ENCODE measurements around the gene RRAS2. TPM values are rescaled to one million over a fixed set of nuclear protein-coding genes. Genes with fewer than 3 reads are reported as not detected.
"Not testable (repeated sequence)": the region's sequence is repeated elsewhere in the genome, so short reads cannot be mapped to it uniquely, and the experiment has no call there.

The RRAS2 gene
- total and polyA plus RNA-seq, 2 donors: 25.3 to 30.4 TPM

GRCh38 chr11:14362611-14363010, 3.6 kb upstream of the RRAS2 start:
- Histone ChIP-seq H3K9me3 (ENCODE audit: control insufficient read depth in 2 of 2, insufficient read depth in 1 of 2, low read length in 1 of 2) (no peaks in the 10 kb centered on the region), H3K27me3 (ENCODE audit: control insufficient read depth in 2 of 2, insufficient read depth in 1 of 2, low read length in 1 of 2) (peaks cover 0 to 2% of the 10 kb centered on the region in 2 donors), H3K4me1 (ENCODE audit: control insufficient read depth in 2 of 2, insufficient read depth in 2 of 2, low read length in 2 of 2) (peaks cover 3% of the 10 kb centered on the region in 2 donors), H3K27ac (ENCODE audit: low read depth in 1 of 2, low read length in 1 of 2) (no peak overlapping the region), H3K36me3 (ENCODE audit: control insufficient read depth in 2 of 2, insufficient read depth in 2 of 2, low read length in 1 of 2) (no peaks in the 10 kb centered on the region), H3K4me3 (ENCODE audit: low read length in 2 of 2) (no peak overlapping the region)
- no peak for DNase-seq (ENCODE audit: low read depth in 6 of 9, low spot score in 9 of 9)
- WGBS: 94% methylated on average over 3 of the region's 3 CpGs

GRCh38 chr11:14361951-14362350, 3.0 kb upstream of the RRAS2 start:
- Histone ChIP-seq H3K36me3 (ENCODE audit: control insufficient read depth in 2 of 2, insufficient read depth in 2 of 2, low read length in 1 of 2) (no peaks in the 10 kb centered on the region), H3K27me3 (ENCODE audit: control insufficient read depth in 2 of 2, insufficient read depth in 1 of 2, low read length in 1 of 2) (peaks cover 0 to 2% of the 10 kb centered on the region in 2 donors), H3K27ac (ENCODE audit: low read depth in 1 of 2, low read length in 1 of 2) (no peak overlapping the region), H3K4me1 (ENCODE audit: control insufficient read depth in 2 of 2, insufficient read depth in 2 of 2, low read length in 2 of 2) (peaks cover 3 to 4% of the 10 kb centered on the region in 2 donors), H3K9me3 (ENCODE audit: control insufficient read depth in 2 of 2, insufficient read depth in 1 of 2, low read length in 1 of 2) (no peaks in the 10 kb centered on the region), H3K4me3 (ENCODE audit: low read length in 2 of 2) (no peak overlapping the region)
- DNase-seq (ENCODE audit: low read depth in 6 of 9, low spot score in 9 of 9): no peak

GRCh38 chr11:14360976-14361375, 2.0 kb upstream of the RRAS2 start:
- Histone ChIP-seq H3K4me3 (ENCODE audit: low read length in 2 of 2) (no peak overlapping the region), H3K36me3 (ENCODE audit: control insufficient read depth in 2 of 2, insufficient read depth in 2 of 2, low read length in 1 of 2) (no peaks in the 10 kb centered on the region), H3K4me1 (ENCODE audit: control insufficient read depth in 2 of 2, insufficient read depth in 2 of 2, low read length in 2 of 2) (peaks cover 3 to 4% of the 10 kb centered on the region in 2 donors), H3K9me3 (ENCODE audit: control insufficient read depth in 2 of 2, insufficient read depth in 1 of 2, low read length in 1 of 2) (no peaks in the 10 kb centered on the region), H3K27me3 (ENCODE audit: control insufficient read depth in 2 of 2, insufficient read depth in 1 of 2, low read length in 1 of 2) (peaks cover 0 to 2% of the 10 kb centered on the region in 2 donors), H3K27ac (ENCODE audit: low read depth in 1 of 2, low read length in 1 of 2) (no peak overlapping the region)
- no peak for DNase-seq (ENCODE audit: low read depth in 6 of 9, low spot score in 9 of 9)
- 97% methylated on average over 17 of the region's 17 CpGs for WGBS

GRCh38 chr11:14359501-14360031, 583 bp upstream of the RRAS2 start:
- no peaks in the 10 kb centered on the region for H3K36me3 ChIP-seq (ENCODE audit: control insufficient read depth in 2 of 2, insufficient read depth in 2 of 2, low read length in 1 of 2)
- H3K4me3 ChIP-seq (ENCODE audit: low read length in 2 of 2): peak overlapping the region in 1 of 2 donors; percentile 98
- no peak for DNase-seq (ENCODE audit: low read depth in 6 of 9, low spot score in 9 of 9)
- no peak overlapping the region for H3K27ac ChIP-seq (ENCODE audit: low read depth in 1 of 2, low read length in 1 of 2)
- no peaks in the 10 kb centered on the region for H3K9me3 ChIP-seq (ENCODE audit: control insufficient read depth in 2 of 2, insufficient read depth in 1 of 2, low read length in 1 of 2)
- peaks cover 0 to 2% of the 10 kb centered on the region in 2 donors for H3K27me3 ChIP-seq (ENCODE audit: control insufficient read depth in 2 of 2, insufficient read depth in 1 of 2, low read length in 1 of 2)
- H3K4me1 ChIP-seq (ENCODE audit: control insufficient read depth in 2 of 2, insufficient read depth in 2 of 2, low read length in 2 of 2): peaks cover 3 to 4% of the 10 kb centered on the region in 2 donors
- 94% methylated on average over 5 of the region's 5 CpGs for WGBS

- WGBS: under 1% methylated on average over 73 of the region's 73 CpGs
- peaks cover 3 to 4% of the 10 kb centered on the region in 2 donors for H3K4me1 ChIP-seq (ENCODE audit: control insufficient read depth in 2 of 2, insufficient read depth in 2 of 2, low read length in 2 of 2)
- peak overlapping the region; percentile 60 to 77 for H3K27ac ChIP-seq (ENCODE audit: low read depth in 1 of 2, low read length in 1 of 2)
- no peaks in the 10 kb centered on the region for H3K36me3 ChIP-seq (ENCODE audit: control insufficient read depth in 2 of 2, insufficient read depth in 2 of 2, low read length in 1 of 2)
- peak in 5 of 9 donors; percentile 13 to 55 (median 28) for DNase-seq (ENCODE audit: low read depth in 6 of 9, low spot score in 9 of 9)
- H3K27me3 ChIP-seq (ENCODE audit: control insufficient read depth in 2 of 2, insufficient read depth in 1 of 2, low read length in 1 of 2): peaks cover 0 to 2% of the 10 kb centered on the region in 2 donors
- H3K9me3 ChIP-seq (ENCODE audit: control insufficient read depth in 2 of 2, insufficient read depth in 1 of 2, low read length in 1 of 2): no peaks in the 10 kb centered on the region
- peak overlapping the region; percentile 66 to 98 for H3K4me3 ChIP-seq (ENCODE audit: low read length in 2 of 2)
Measured at GRCh38 chr11:14357881-14358728, 878 bp downstream of the RRAS2 start.

- DNase-seq (ENCODE audit: low read depth in 6 of 9, low spot score in 9 of 9): no peak
- Histone ChIP-seq H3K4me3 (ENCODE audit: low read length in 2 of 2) (no peak overlapping the region), H3K27me3 (ENCODE audit: control insufficient read depth in 2 of 2, insufficient read depth in 1 of 2, low read length in 1 of 2) (peaks cover 0 to 2% of the 10 kb centered on the region in 2 donors), H3K4me1 (ENCODE audit: control insufficient read depth in 2 of 2, insufficient read depth in 2 of 2, low read length in 2 of 2) (peaks cover 3 to 4% of the 10 kb centered on the region in 2 donors), H3K36me3 (ENCODE audit: control insufficient read depth in 2 of 2, insufficient read depth in 2 of 2, low read length in 1 of 2) (no peaks in the 10 kb centered on the region), H3K27ac (ENCODE audit: low read depth in 1 of 2, low read length in 1 of 2) (no peak overlapping the region), H3K9me3 (ENCODE audit: control insufficient read depth in 2 of 2, insufficient read depth in 1 of 2, low read length in 1 of 2) (no peaks in the 10 kb centered on the region)
- 98% methylated on average over 2 of the region's 2 CpGs for WGBS
Measured at GRCh38 chr11:14356342-14356741, 2.6 kb downstream of the RRAS2 start.

GRCh38 chr11:14354604-14355003, 4.4 kb downstream of the RRAS2 start:
- not testable (repeated sequence) for H3K27ac ChIP-seq (ENCODE audit: low read depth in 1 of 2, low read length in 1 of 2); DNase-seq (ENCODE audit: low read depth in 6 of 9, low spot score in 9 of 9); H3K36me3 ChIP-seq (ENCODE audit: control insufficient read depth in 2 of 2, insufficient read depth in 2 of 2, low read length in 1 of 2); H3K4me3 ChIP-seq (ENCODE audit: low read length in 2 of 2); H3K27me3 ChIP-seq (ENCODE audit: control insufficient read depth in 2 of 2, insufficient read depth in 1 of 2, low read length in 1 of 2); H3K9me3 ChIP-seq (ENCODE audit: control insufficient read depth in 2 of 2, insufficient read depth in 1 of 2, low read length in 1 of 2)
- H3K4me1 ChIP-seq (ENCODE audit: control insufficient read depth in 2 of 2, insufficient read depth in 2 of 2, low read length in 2 of 2): peaks cover 6 to 11% of the 10 kb centered on the region in 2 donors
- 97% methylated on average over 7 of the region's 7 CpGs for WGBS

- Histone ChIP-seq H3K4me1 (ENCODE audit: control insufficient read depth in 2 of 2, insufficient read depth in 2 of 2, low read length in 2 of 2) (peaks cover 3 to 8% of the 10 kb centered on the region in 2 donors), H3K36me3 (ENCODE audit: control insufficient read depth in 2 of 2, insufficient read depth in 2 of 2, low read length in 1 of 2) (no peaks in the 10 kb centered on the region), H3K9me3 (ENCODE audit: control insufficient read depth in 2 of 2, insufficient read depth in 1 of 2, low read length in 1 of 2) (peaks cover 0 to 6% of the 10 kb centered on the region in 2 donors), H3K27me3 (ENCODE audit: control insufficient read depth in 2 of 2, insufficient read depth in 1 of 2, low read length in 1 of 2) (no peaks in the 10 kb centered on the region), H3K27ac (ENCODE audit: low read depth in 1 of 2, low read length in 1 of 2) (no peak overlapping the region), H3K4me3 (ENCODE audit: low read length in 2 of 2) (no peak overlapping the region)
- WGBS: 99% methylated on average over 3 of the region's 3 CpGs
- no peak for DNase-seq (ENCODE audit: low read depth in 6 of 9, low spot score in 9 of 9)
Measured at GRCh38 chr11:14350716-14351238, 8.2 kb downstream of the RRAS2 start.

GRCh38 chr11:14350215-14350614, 8.8 kb downstream of the RRAS2 start:
- H3K4me1 ChIP-seq (ENCODE audit: control insufficient read depth in 2 of 2, insufficient read depth in 2 of 2, low read length in 2 of 2): peaks cover 3 to 8% of the 10 kb centered on the region in 2 donors
- WGBS: 96% methylated on average over 2 of the region's 2 CpGs
- no peaks in the 10 kb centered on the region for H3K27me3 ChIP-seq (ENCODE audit: control insufficient read depth in 2 of 2, insufficient read depth in 1 of 2, low read length in 1 of 2)
- H3K27ac ChIP-seq (ENCODE audit: low read depth in 1 of 2, low read length in 1 of 2): no peak overlapping the region
- DNase-seq (ENCODE audit: low read depth in 6 of 9, low spot score in 9 of 9): peak in 4 of 9 donors; percentile 5 to 44 (median 26)
- H3K9me3 ChIP-seq (ENCODE audit: control insufficient read depth in 2 of 2, insufficient read depth in 1 of 2, low read length in 1 of 2): peaks cover 0 to 6% of the 10 kb centered on the region in 2 donors
- H3K36me3 ChIP-seq (ENCODE audit: control insufficient read depth in 2 of 2, insufficient read depth in 2 of 2, low read length in 1 of 2): no peaks in the 10 kb centered on the region
- H3K4me3 ChIP-seq (ENCODE audit: low read length in 2 of 2): no peak overlapping the region

Measured in thymus (tissue), 11 donors.